Nephron progenitor cell (in vitro differentiated cells): ENCODE results near the gene NT5E.

Experiments used
- DNase-seq: peaks from one replicate; pipeline ENCODE4 v3.0.0; 2021
- H3K27ac Mint-ChIP-seq: 2 replicates; pipeline ENCODE4 v1.8.0; 2021; ENCODE audit warnings: mild to moderate bottlenecking, moderate library complexity, mixed read lengths
- H3K27me3 Mint-ChIP-seq: 2 replicates; pipeline ENCODE4 v1.8.0; 2021; ENCODE audit warnings: mild to moderate bottlenecking, low read depth, mixed read lengths; ENCODE audit not compliant: poor library complexity
- H3K36me3 Mint-ChIP-seq: 2 replicates; pipeline ENCODE4 v1.8.0; 2021; ENCODE audit warnings: low read depth, mixed read lengths
- H3K4me1 Mint-ChIP-seq: 2 replicates; pipeline ENCODE4 v1.8.0; 2021; ENCODE audit warnings: mixed read lengths
- H3K4me3 Mint-ChIP-seq: 2 replicates; pipeline ENCODE4 v1.8.0; 2021; ENCODE audit warnings: mild to moderate bottlenecking, moderate library complexity, mixed read lengths
- H3K9me3 Mint-ChIP-seq: 2 replicates; pipeline ENCODE4 v1.8.0; 2021; ENCODE audit warnings: mild to moderate bottlenecking, moderate library complexity, mixed read lengths
- CTCF ChIP-seq: fragments of 200-600 bp; sonication (generic); IDR thresholded peaks from 2 replicates; pipeline ENCODE4 v1.5.0; 2021; ENCODE audit warnings: antibody characterized with exemption

Gene NT5E

GRCh38 chr6:85469276-85470022 is 19.6 kb downstream of the NT5E start:
- H3K4me3 Mint-ChIP-seq: no peak overlapping the region

GRCh38 chr6:85470023-85470410 is 20.1 kb downstream of the NT5E start:
- no peaks in the 10 kb centered on the region for H3K9me3 Mint-ChIP-seq
- H3K4me1 Mint-ChIP-seq: no peaks in the 10 kb centered on the region
- no peak overlapping the region for H3K4me3 Mint-ChIP-seq
- no peak for TF ChIP-seq CTCF
- H3K27me3 Mint-ChIP-seq: peaks cover 8% of the 10 kb centered on the region
- no peaks in the 10 kb centered on the region for H3K36me3 Mint-ChIP-seq
- no peak for DNase-seq
- H3K27ac Mint-ChIP-seq: no peak overlapping the region

More at GRCh38 chr6:85469276-85470022, 19.6 kb downstream of the NT5E start:
- Mint-ChIP-seq H3K27ac (no peak overlapping the region), H3K4me1 (no peaks in the 10 kb centered on the region), H3K36me3 (no peaks in the 10 kb centered on the region), H3K27me3 (peaks cover 8% of the 10 kb centered on the region), H3K9me3 (no peaks in the 10 kb centered on the region)
- no peak for TF ChIP-seq CTCF
- no peak for DNase-seq

- H3K27ac Mint-ChIP-seq: no peak overlapping the region
- no peaks in the 10 kb centered on the region for H3K4me1 Mint-ChIP-seq
- TF ChIP-seq CTCF: no peak
Measured at GRCh38 chr6:85472744-85473143, 22.9 kb downstream of the NT5E start.

GRCh38 chr6:85473748-85474147 is 23.9 kb downstream of the NT5E start:
- Mint-ChIP-seq H3K4me3 (no peak overlapping the region), H3K27me3 (peaks cover 3% of the 10 kb centered on the region), H3K9me3 (peaks cover 10% of the 10 kb centered on the region), H3K27ac (no peak overlapping the region), H3K4me1 (no peaks in the 10 kb centered on the region), H3K36me3 (no peaks in the 10 kb centered on the region)
- no peak for DNase-seq
- no peak for TF ChIP-seq CTCF

More at GRCh38 chr6:85472744-85473143, 22.9 kb downstream of the NT5E start:
- Mint-ChIP-seq H3K27me3 (peaks cover 3% of the 10 kb centered on the region), H3K9me3 (peaks cover 10% of the 10 kb centered on the region), H3K36me3 (no peaks in the 10 kb centered on the region), H3K4me3 (no peak overlapping the region)
- DNase-seq: no peak

- H3K27me3 Mint-ChIP-seq: peaks cover 2% of the 10 kb centered on the region
- no peak for TF ChIP-seq CTCF
- H3K36me3 Mint-ChIP-seq: no peaks in the 10 kb centered on the region
- no peak overlapping the region for H3K4me3 Mint-ChIP-seq
- no peak overlapping the region for H3K27ac Mint-ChIP-seq
- H3K9me3 Mint-ChIP-seq: peaks cover 10% of the 10 kb centered on the region
- no peak for DNase-seq
- no peaks in the 10 kb centered on the region for H3K4me1 Mint-ChIP-seq
Measured at GRCh38 chr6:85476532-85476931, 26.6 kb downstream of the NT5E start.

GRCh38 chr6:85479208-85479607 is 29.3 kb downstream of the NT5E start:
- H3K36me3 Mint-ChIP-seq: no peaks in the 10 kb centered on the region
- no peak overlapping the region for H3K4me3 Mint-ChIP-seq
- no peak overlapping the region for H3K27ac Mint-ChIP-seq
- peaks cover 8% of the 10 kb centered on the region for H3K27me3 Mint-ChIP-seq
- no peak for DNase-seq
- peaks cover 10% of the 10 kb centered on the region for H3K9me3 Mint-ChIP-seq
- H3K4me1 Mint-ChIP-seq: no peaks in the 10 kb centered on the region
- no peak for TF ChIP-seq CTCF
